Measurements from ENCODE around the gene ERMAP.
"Not testable (repeated sequence)": the region's sequence is repeated elsewhere in the genome, so short reads cannot be mapped to it uniquely, and the experiment has no call there.

Gene ERMAP

DNA sequence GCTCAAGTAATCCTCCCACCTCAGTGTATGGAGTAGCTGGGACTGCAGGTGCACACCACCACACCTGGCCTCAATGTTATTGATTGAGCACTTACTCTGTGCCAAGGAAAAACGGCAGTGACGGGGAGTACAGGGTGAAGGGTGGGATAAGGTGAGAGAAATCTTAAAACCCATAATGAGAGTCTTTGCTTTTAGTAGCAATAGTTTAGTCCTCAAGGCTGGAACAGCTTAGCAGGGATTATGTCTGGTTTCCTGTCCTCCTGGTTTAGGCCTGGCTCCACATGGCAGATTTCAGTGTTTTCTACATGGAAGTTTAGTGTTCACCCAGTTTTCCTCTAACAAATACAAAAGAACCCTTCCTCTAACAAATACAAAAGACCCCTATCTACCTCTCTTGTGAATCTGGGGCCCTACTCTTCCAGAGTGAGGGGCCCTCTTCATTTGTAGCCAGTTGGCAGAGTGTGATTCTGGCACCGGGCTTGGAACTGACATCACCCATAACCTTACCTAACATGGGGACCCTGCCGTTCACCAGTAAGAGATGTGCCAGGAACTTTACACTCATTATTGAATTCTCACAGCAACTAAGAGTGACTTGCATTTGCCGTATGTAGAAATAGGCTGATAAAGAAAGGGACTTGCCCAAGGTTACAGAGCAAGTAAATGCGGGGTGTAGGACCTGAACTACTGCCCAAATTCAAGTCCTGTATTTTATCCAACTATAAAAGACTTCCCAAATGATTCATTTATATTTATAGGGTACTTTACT, 36.4 kb downstream of the ERMAP start:
- ATAC-seq: no peak
- no peak for TF ChIP-seq ZFP30 (CRISPR knock-in tag; IDR thresholded peaks at IDR 0.05)
- TF ChIP-seq, protein P1, sequence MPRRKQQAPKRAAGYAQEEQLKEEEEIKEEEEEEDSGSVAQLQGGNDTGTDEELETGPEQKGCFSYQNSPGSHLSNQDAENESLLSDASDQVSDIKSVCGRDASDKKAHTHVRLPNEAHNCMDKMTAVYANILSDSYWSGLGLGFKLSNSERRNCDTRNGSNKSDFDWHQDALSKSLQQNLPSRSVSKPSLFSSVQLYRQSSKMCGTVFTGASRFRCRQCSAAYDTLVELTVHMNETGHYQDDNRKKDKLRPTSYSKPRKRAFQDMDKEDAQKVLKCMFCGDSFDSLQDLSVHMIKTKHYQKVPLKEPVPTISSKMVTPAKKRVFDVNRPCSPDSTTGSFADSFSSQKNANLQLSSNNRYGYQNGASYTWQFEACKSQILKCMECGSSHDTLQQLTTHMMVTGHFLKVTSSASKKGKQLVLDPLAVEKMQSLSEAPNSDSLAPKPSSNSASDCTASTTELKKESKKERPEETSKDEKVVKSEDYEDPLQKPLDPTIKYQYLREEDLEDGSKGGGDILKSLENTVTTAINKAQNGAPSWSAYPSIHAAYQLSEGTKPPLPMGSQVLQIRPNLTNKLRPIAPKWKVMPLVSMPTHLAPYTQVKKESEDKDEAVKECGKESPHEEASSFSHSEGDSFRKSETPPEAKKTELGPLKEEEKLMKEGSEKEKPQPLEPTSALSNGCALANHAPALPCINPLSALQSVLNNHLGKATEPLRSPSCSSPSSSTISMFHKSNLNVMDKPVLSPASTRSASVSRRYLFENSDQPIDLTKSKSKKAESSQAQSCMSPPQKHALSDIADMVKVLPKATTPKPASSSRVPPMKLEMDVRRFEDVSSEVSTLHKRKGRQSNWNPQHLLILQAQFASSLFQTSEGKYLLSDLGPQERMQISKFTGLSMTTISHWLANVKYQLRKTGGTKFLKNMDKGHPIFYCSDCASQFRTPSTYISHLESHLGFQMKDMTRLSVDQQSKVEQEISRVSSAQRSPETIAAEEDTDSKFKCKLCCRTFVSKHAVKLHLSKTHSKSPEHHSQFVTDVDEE (CRISPR knock-in tag; IDR thresholded peaks at IDR 0.05): no peak
- TF ChIP-seq ARNTL (CRISPR knock-in tag; IDR thresholded peaks at IDR 0.05; ENCODE audit: borderline replicate concordance, low read depth): no peak
- TF ChIP-seq ESRRG (CRISPR knock-in tag; IDR thresholded peaks at IDR 0.05): no peak
- TF ChIP-seq, protein P2, sequence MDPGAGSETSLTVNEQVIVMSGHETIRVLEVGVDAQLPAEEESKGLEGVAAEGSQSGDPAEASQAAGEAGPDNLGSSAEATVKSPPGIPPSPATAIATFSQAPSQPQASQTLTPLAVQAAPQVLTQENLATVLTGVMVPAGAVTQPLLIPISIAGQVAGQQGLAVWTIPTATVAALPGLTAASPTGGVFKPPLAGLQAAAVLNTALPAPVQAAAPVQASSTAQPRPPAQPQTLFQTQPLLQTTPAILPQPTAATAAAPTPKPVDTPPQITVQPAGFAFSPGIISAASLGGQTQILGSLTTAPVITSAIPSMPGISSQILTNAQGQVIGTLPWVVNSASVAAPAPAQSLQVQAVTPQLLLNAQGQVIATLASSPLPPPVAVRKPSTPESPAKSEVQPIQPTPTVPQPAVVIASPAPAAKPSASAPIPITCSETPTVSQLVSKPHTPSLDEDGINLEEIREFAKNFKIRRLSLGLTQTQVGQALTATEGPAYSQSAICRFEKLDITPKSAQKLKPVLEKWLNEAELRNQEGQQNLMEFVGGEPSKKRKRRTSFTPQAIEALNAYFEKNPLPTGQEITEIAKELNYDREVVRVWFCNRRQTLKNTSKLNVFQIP (CRISPR knock-in tag; IDR thresholded peaks at IDR 0.05; ENCODE audit: borderline replicate concordance, low read depth): no peak

DNA sequence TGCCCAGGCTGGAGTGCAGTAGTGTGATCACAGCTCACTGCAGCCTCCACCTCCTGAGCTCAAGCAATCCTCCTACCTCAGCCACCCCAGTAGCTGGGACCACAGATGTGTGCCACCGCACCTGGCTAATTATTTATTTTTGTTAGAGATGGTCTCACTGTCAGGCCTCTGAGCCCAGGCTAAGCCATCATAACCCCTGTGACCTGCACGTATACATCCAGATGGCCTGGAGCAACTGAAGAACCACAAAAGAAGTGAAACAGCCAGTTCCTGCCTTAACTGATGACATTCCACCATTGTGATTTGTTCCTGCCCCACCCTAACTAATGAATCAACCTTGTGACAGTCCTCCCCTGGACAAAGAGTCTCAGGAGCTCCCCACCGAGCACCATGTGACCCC, 39.6 kb downstream of the ERMAP start:
- not testable (repeated sequence) for ATAC-seq

DNA sequence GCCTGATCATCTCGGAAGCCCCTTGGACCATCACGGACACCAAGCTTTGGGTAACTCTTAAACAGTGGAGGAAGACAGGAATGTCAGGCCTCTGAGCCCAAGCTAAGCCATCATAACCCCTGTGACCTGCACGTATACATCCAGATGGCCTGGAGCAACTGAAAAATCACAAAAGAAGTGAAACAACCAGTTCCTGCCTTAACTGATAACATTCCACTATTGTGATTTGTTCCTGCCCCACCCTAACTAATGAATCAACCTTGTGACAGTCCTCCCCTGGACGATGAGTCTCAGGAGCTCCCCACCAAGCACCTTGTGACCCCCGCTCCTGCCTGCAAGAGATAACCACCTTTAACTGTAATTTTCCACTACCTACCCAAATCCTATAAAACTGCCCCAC, 42.4 kb downstream of the ERMAP start:
- ATAC-seq: not testable (repeated sequence)

DNA sequence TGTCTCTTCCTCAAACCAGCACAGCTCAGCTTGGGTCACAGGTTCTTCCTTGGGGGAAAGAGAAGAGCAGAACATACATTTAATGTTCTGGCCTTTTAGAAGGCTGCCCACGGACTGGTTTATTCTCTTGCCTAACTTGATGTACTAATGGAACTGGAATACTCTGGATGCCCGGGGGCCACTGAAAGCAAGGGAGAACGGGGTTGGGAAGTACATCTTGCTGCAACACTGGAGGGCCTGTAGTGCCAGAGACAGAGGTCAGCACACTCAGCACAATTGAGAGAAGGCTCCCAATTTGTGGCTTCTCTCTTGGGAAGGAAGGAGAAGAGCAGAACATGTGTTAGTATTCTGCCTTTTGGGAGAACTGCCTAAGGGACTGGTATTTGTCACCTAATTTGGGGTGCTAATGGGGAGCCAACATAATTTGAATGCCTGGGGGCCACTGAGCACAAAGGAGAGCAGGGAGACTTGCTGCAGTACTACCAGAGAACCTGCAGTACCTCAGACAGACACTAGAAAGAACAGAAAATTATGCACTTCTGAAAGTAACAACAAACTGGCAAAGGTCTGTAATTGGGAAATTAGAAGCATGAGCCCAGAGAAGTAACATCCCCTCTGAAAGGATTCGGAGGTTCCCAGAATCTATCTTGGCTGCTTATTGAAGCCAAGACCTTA, 43.6 kb downstream of the ERMAP start:
- TF ChIP-seq, protein P3, sequence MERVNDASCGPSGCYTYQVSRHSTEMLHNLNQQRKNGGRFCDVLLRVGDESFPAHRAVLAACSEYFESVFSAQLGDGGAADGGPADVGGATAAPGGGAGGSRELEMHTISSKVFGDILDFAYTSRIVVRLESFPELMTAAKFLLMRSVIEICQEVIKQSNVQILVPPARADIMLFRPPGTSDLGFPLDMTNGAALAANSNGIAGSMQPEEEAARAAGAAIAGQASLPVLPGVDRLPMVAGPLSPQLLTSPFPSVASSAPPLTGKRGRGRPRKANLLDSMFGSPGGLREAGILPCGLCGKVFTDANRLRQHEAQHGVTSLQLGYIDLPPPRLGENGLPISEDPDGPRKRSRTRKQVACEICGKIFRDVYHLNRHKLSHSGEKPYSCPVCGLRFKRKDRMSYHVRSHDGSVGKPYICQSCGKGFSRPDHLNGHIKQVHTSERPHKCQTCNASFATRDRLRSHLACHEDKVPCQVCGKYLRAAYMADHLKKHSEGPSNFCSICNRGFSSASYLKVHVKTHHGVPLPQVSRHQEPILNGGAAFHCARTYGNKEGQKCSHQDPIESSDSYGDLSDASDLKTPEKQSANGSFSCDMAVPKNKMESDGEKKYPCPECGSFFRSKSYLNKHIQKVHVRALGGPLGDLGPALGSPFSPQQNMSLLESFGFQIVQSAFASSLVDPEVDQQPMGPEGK (CRISPR knock-in tag; IDR thresholded peaks at IDR 0.05; ENCODE audit: borderline replicate concordance): no peak
- no peak for TF ChIP-seq RARB (CRISPR knock-in tag; IDR thresholded peaks at IDR 0.05)
- TF ChIP-seq ARNTL (CRISPR knock-in tag; IDR thresholded peaks at IDR 0.05; ENCODE audit: borderline replicate concordance, low read depth): no peak
- TF ChIP-seq PPARA (CRISPR knock-in tag; IDR thresholded peaks at IDR 0.05; ENCODE audit: borderline replicate concordance): no peak
- TF ChIP-seq, protein P1 (CRISPR knock-in tag; IDR thresholded peaks at IDR 0.05): no peak
- TF ChIP-seq ZFP30 (CRISPR knock-in tag; IDR thresholded peaks at IDR 0.05): no peak
- no peak for TF ChIP-seq TCF4 (CRISPR knock-in tag; IDR thresholded peaks at IDR 0.05; ENCODE audit: borderline replicate concordance)
- TF ChIP-seq ZNF70 (CRISPR knock-in tag; IDR thresholded peaks at IDR 0.05): no peak
- no peak for TF ChIP-seq TOX (CRISPR knock-in tag; IDR thresholded peaks at IDR 0.05; ENCODE audit: borderline replicate concordance)
- no peak for TF ChIP-seq ZC3H10 (CRISPR knock-in tag; IDR thresholded peaks at IDR 0.05)
- TF ChIP-seq, protein P4, sequence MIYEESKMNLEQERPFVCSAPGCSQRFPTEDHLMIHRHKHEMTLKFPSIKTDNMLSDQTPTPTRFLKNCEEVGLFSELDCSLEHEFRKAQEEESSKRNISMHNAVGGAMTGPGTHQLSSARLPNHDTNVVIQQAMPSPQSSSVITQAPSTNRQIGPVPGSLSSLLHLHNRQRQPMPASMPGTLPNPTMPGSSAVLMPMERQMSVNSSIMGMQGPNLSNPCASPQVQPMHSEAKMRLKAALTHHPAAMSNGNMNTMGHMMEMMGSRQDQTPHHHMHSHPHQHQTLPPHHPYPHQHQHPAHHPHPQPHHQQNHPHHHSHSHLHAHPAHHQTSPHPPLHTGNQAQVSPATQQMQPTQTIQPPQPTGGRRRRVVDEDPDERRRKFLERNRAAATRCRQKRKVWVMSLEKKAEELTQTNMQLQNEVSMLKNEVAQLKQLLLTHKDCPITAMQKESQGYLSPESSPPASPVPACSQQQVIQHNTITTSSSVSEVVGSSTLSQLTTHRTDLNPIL (CRISPR knock-in tag; IDR thresholded peaks at IDR 0.05; ENCODE audit: low read depth): no peak
- TF ChIP-seq OSR1 (CRISPR knock-in tag; IDR thresholded peaks at IDR 0.05): no peak
- TF ChIP-seq ESRRG (CRISPR knock-in tag; IDR thresholded peaks at IDR 0.05): no peak
- no peak for TF ChIP-seq SNAI2 (CRISPR knock-in tag; IDR thresholded peaks at IDR 0.05)
- no peak for TF ChIP-seq ZFP3 (CRISPR knock-in tag; IDR thresholded peaks at IDR 0.05)
- ATAC-seq: no peak
